Tibial nerve (tissue), 3 donors: ENCODE measurements around the gene RTN1.

ENCODE experiments used
- CTCF ChIP-seq, 5 experiments: fragments of 200-600 bp in 3 of 5; fragments of 450-650 bp in 2 of 5; sonication (generic) in 3 of 5; IDR thresholded peaks; one replicate each; pipeline ENCODE4 v1.5.1; 2016 to 2019; ENCODE audit warnings: antibody characterized with exemption in 5 of 5, mild to moderate bottlenecking in 3 of 5, moderate library complexity in 2 of 5
- POLR2A ChIP-seq, 2 donors: fragments of 450-650 bp; IDR thresholded peaks; one replicate each; pipeline ENCODE4 v1.6.1; 2017; ENCODE audit warnings: antibody characterized with exemption in 2 of 2, mild to moderate bottlenecking in 2 of 2, moderate library complexity in 2 of 2

- TF ChIP-seq POLR2A (IDR thresholded peaks at IDR 0.05) = no peak
- TF ChIP-seq CTCF (IDR thresholded peaks at IDR 0.05) = no peak
These were observed 93.5 kb downstream of the RTN1 start for GRCh38 chr14:59777006-59777579.
